ENCODE results near the gene ALG10B. TPM values are rescaled to one million over a fixed set of nuclear protein-coding genes. Genes with fewer than 3 reads are reported as not detected.
A peak's percentile ranks its signal among the peaks of the same experiment; 100 is the strongest.

ALG10B gene
- total RNA-seq (2014; rRNA removed; shearing (Covaris generic)), result 1.7 and 8.1 TPM in 2 replicates
- 0.79 and 1.2 TPM in 2 replicates for polyA plus RNA-seq (2016; fragmentation: Nextera tagmentation; extraction: Ambion mirVana)

GRCh38 chr12:38316391-38317129 lies at the start of gene ALG10B:
Gene ALG10B (plus strand): TSS chr12:38316774. CDS start chr12:38316894, 120 bp downstream.
- WGBS, 2 experiments (ENCODE audit: low coverage in 1 of 2, low lambda C conversion rate in 2 of 2, missing lambda C conversion rate in 2 of 2), result 1% methylated on average over 42 of the region's 42 CpGs
- H3K27me3 ChIP-seq (replicated peaks; ENCODE audit: insufficient read depth), result no peaks in the 10 kb centered on the region

GRCh38 chr12:38268612-38269011 lies 48.0 kb upstream of the ALG10B start:
- no peak overlapping the region for H2AFZ ChIP-seq
- in situ Hi-C loops (cut with MboI), result no loop called here
- H3K4me1 ChIP-seq (ENCODE audit: insufficient read depth), result no peaks in the 10 kb centered on the region
- no peaks in the 10 kb centered on the region for H3K9me3 ChIP-seq (ENCODE audit: low read depth)
- no peak overlapping the region for H3K27ac ChIP-seq
- H4K20me1 ChIP-seq (ENCODE audit: insufficient read depth), result no peaks in the 10 kb centered on the region
- no peak overlapping the region for H3K4me2 ChIP-seq (ENCODE audit: unreplicated experiment)
- TF ChIP-seq EZH2 (IDR thresholded peaks at IDR 0.05; ENCODE audit: insufficient read depth, poor library complexity, severe bottlenecking) (no peak), EZH2phosphoT487 (IDR thresholded peaks at IDR 0.05; ENCODE audit: insufficient read depth, low read depth) (no peak)
- no peaks in the 10 kb centered on the region for H3K27me3 ChIP-seq (replicated peaks; ENCODE audit: insufficient read depth)
- H3K79me2 ChIP-seq (ENCODE audit: insufficient read depth), result no peaks in the 10 kb centered on the region
- H3K4me3 ChIP-seq, result no peak overlapping the region
- H3K36me3 ChIP-seq (ENCODE audit: low read depth), result no peaks in the 10 kb centered on the region
- no peaks in the 10 kb centered on the region for H3K9me2 ChIP-seq (ENCODE audit: insufficient read depth)
- no peaks in the 10 kb centered on the region for H3F3A ChIP-seq (ENCODE audit: insufficient read depth)
- no peak for DNase-seq
- H3K9ac ChIP-seq, result no peak overlapping the region

More at GRCh38 chr12:38316391-38317129, at the start of gene ALG10B:
- Histone ChIP-seq H3K9ac (peak within 1 kb of the TSS; percentile 93), H2AFZ (peak within 1 kb of the TSS; percentile 99), H4K20me1 (ENCODE audit: insufficient read depth) (no peaks in the 10 kb centered on the region), H3K9me2 (ENCODE audit: insufficient read depth) (no peaks in the 10 kb centered on the region), H3K27ac (peak within 1 kb of the TSS; percentile 57), H3K79me2 (ENCODE audit: insufficient read depth) (0 out of 2 replicates have a peak, but pooled peaks cover 8% of the 10 kb centered on the region), H3K36me3 (ENCODE audit: low read depth) (no peaks in the 10 kb centered on the region), H3K4me3 (peak within 1 kb of the TSS; percentile 87), H3F3A (ENCODE audit: insufficient read depth) (no peaks in the 10 kb centered on the region), H3K9me3 (ENCODE audit: low read depth) (no peaks in the 10 kb centered on the region), H3K4me1 (ENCODE audit: insufficient read depth) (0 out of 2 replicates have a peak, but pooled peaks cover 5% of the 10 kb centered on the region), H3K4me2 (ENCODE audit: unreplicated experiment) (peak within 1 kb of the TSS; percentile 99)
- peak; percentile 98 for DNase-seq
- TF ChIP-seq EZH2 (IDR thresholded peaks at IDR 0.05; ENCODE audit: insufficient read depth, poor library complexity, severe bottlenecking) (no peak), EZH2phosphoT487 (IDR thresholded peaks at IDR 0.05; ENCODE audit: insufficient read depth, low read depth) (no peak)
- in situ Hi-C loops (cut with MboI), result no loop called here

- no peaks in the 10 kb centered on the region for H3K36me3 ChIP-seq (ENCODE audit: low read depth)
- no peak overlapping the region for H3K9ac ChIP-seq
- WGBS, 2 experiments (ENCODE audit: low coverage in 1 of 2, low lambda C conversion rate in 2 of 2, missing lambda C conversion rate in 2 of 2), result 0 to 9% methylated on average over 1 of the region's 1 CpG
- no peaks in the 10 kb centered on the region for H3F3A ChIP-seq (ENCODE audit: insufficient read depth)
- no peak for DNase-seq
- no peak overlapping the region for H3K4me2 ChIP-seq (ENCODE audit: unreplicated experiment)
- no peaks in the 10 kb centered on the region for H3K79me2 ChIP-seq (ENCODE audit: insufficient read depth)
- no peaks in the 10 kb centered on the region for H3K4me1 ChIP-seq (ENCODE audit: insufficient read depth)
- H4K20me1 ChIP-seq (ENCODE audit: insufficient read depth), result no peaks in the 10 kb centered on the region
- no peaks in the 10 kb centered on the region for H3K27me3 ChIP-seq (replicated peaks; ENCODE audit: insufficient read depth)
- H3K9me2 ChIP-seq (ENCODE audit: insufficient read depth), result no peaks in the 10 kb centered on the region
- in situ Hi-C loops (cut with MboI), result no loop called here
- H3K9me3 ChIP-seq (ENCODE audit: low read depth), result no peaks in the 10 kb centered on the region
- H3K4me3 ChIP-seq, result no peak overlapping the region
- TF ChIP-seq EZH2phosphoT487 (IDR thresholded peaks at IDR 0.05; ENCODE audit: insufficient read depth, low read depth), result no peak
- H3K27ac ChIP-seq, result no peak overlapping the region
- H2AFZ ChIP-seq, result no peak overlapping the region
Measured at GRCh38 chr12:38269897-38270296, 46.7 kb upstream of the ALG10B start.

- in situ Hi-C loops (cut with MboI), result no loop called here
- WGBS, 2 experiments (ENCODE audit: low coverage in 1 of 2, low lambda C conversion rate in 2 of 2, missing lambda C conversion rate in 2 of 2), result 0% methylated on average over 2 of the region's 2 CpGs
- Histone ChIP-seq H4K20me1 (ENCODE audit: insufficient read depth) (no peaks in the 10 kb centered on the region), H3K36me3 (ENCODE audit: low read depth) (no peaks in the 10 kb centered on the region), H3K9me2 (ENCODE audit: insufficient read depth) (no peaks in the 10 kb centered on the region), H2AFZ (no peak overlapping the region), H3K4me2 (ENCODE audit: unreplicated experiment) (no peak overlapping the region), H3K9ac (no peak overlapping the region), H3K27ac (no peak overlapping the region), H3K79me2 (ENCODE audit: insufficient read depth) (no peaks in the 10 kb centered on the region), H3K4me3 (no peak overlapping the region), H3K4me1 (ENCODE audit: insufficient read depth) (no peaks in the 10 kb centered on the region), H3F3A (ENCODE audit: insufficient read depth) (no peaks in the 10 kb centered on the region), H3K27me3 (replicated peaks; ENCODE audit: insufficient read depth) (no peaks in the 10 kb centered on the region), H3K9me3 (ENCODE audit: low read depth) (no peaks in the 10 kb centered on the region)
- TF ChIP-seq EZH2phosphoT487 (IDR thresholded peaks at IDR 0.05; ENCODE audit: insufficient read depth, low read depth), result no peak
- no peak for TF ChIP-seq EZH2 (IDR thresholded peaks at IDR 0.05; ENCODE audit: insufficient read depth, poor library complexity, severe bottlenecking)
- DNase-seq, result no peak
Measured at GRCh38 chr12:38279756-38280155, 36.8 kb upstream of the ALG10B start.
